Thyroid gland (tissue), 4 donors: Measurements from ENCODE around the gene RNF217.

ENCODE experiments used
- POLR2A ChIP-seq, 2 donors: fragments of 450-650 bp; IDR thresholded peaks; one replicate each; pipeline ENCODE4 v1.6.1; 2017; ENCODE audit warnings: antibody characterized with exemption in 2 of 2, mild to moderate bottlenecking in 2 of 2, moderate library complexity in 1 of 2
- TF ChIP-seq, protein P1 (sequence below), 6 experiments: fragments of 200-600 bp in 3 of 6; fragments of 450-650 bp in 3 of 6; sonication (generic) in 3 of 6; IDR thresholded peaks; one replicate each; pipeline ENCODE4 v1.5.1; 2016 to 2019; ENCODE audit warnings: antibody characterized with exemption in 6 of 6, mild to moderate bottlenecking in 2 of 6, inconsistent platforms in 1 of 6, moderate library complexity in 1 of 6

DNA sequence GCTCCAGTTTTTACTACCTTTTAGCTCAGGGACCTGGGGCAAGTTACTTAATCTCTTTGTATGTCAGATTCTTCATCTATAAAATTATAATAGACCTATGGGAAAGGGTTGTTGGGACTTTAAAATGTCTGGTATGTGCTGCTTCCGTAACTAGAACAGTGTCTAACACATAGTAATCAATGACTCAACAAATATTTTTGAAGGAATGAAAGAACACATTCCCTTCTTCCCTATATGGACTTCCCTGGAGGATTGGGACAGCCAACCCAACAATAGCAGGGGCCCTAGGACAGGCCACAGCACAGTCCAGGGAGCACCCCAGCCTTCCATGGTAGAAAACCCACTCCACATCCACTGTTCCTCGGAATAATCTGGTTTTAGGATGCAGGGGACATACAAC lies 140.7 kb downstream of the RNF217 start:
- no peak for TF ChIP-seq POLR2A (IDR thresholded peaks at IDR 0.05)
- TF ChIP-seq, protein P1, sequence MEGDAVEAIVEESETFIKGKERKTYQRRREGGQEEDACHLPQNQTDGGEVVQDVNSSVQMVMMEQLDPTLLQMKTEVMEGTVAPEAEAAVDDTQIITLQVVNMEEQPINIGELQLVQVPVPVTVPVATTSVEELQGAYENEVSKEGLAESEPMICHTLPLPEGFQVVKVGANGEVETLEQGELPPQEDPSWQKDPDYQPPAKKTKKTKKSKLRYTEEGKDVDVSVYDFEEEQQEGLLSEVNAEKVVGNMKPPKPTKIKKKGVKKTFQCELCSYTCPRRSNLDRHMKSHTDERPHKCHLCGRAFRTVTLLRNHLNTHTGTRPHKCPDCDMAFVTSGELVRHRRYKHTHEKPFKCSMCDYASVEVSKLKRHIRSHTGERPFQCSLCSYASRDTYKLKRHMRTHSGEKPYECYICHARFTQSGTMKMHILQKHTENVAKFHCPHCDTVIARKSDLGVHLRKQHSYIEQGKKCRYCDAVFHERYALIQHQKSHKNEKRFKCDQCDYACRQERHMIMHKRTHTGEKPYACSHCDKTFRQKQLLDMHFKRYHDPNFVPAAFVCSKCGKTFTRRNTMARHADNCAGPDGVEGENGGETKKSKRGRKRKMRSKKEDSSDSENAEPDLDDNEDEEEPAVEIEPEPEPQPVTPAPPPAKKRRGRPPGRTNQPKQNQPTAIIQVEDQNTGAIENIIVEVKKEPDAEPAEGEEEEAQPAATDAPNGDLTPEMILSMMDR (IDR thresholded peaks at IDR 0.05): no peak
